Gastroesophageal sphincter (tissue), 4 donors: ENCODE measurements around the gene PDE8B. TPM values are rescaled to one million over a fixed set of nuclear protein-coding genes. Genes with fewer than 3 reads are reported as not detected.

Source experiments
- ATAC-seq: fragments of 150-250 bp; one replicate; pipeline ENCODE4 v1.9.1; 2016; ENCODE audit warnings: mild to moderate bottlenecking, moderate library complexity
- H3K27ac ChIP-seq, 4 donors: fragments of 200-600 bp; sonication (generic) in 3 of 4; 1 replicate in 3 of 4; 2 replicates in 1 of 4; pipeline ENCODE4 v1.5.1; 2016 to 2019
- H3K27me3 ChIP-seq: fragments of 200-600 bp; sonication (generic); one replicate; pipeline ENCODE4 v1.5.1; 2019
- H3K36me3 ChIP-seq, 2 donors: fragments of 200-600 bp; sonication (generic); one replicate each; pipeline ENCODE4 v1.5.1; 2019; ENCODE audit warnings: control low read depth in 1 of 2
- H3K4me1 ChIP-seq, 3 donors: fragments of 200-600 bp; sonication (generic); 1 replicate in 2 of 3; 2 replicates in 1 of 3; pipeline ENCODE4 v1.5.1; 2016 to 2019; ENCODE audit warnings: control low read depth in 2 of 3
- H3K4me3 ChIP-seq, 2 donors: fragments of 200-600 bp; sonication (generic); one replicate each; pipeline ENCODE4 v1.5.1; 2019; ENCODE audit warnings: mild to moderate bottlenecking in 1 of 2, moderate library complexity in 1 of 2
- H3K9me3 ChIP-seq, 3 donors: fragments of 200-600 bp; sonication (generic); one replicate each; pipeline ENCODE4 v1.5.1; 2017 to 2019; ENCODE audit warnings: control low read depth in 2 of 3
- EP300 ChIP-seq: sonication (generic); formaldehyde crosslinking; IDR thresholded peaks from one replicate; pipeline ENCODE4 v1.6.1; 2017; ENCODE audit warnings: antibody characterized with exemption, mild to moderate bottlenecking
- POLR2A ChIP-seq, 2 donors: fragments of 450-650 bp; IDR thresholded peaks; one replicate each; pipeline ENCODE4 v1.6.1; 2017; ENCODE audit warnings: antibody characterized with exemption in 2 of 2, mild to moderate bottlenecking in 2 of 2, moderate library complexity in 1 of 2
- POLR2AphosphoS5 ChIP-seq: sonication (generic); formaldehyde crosslinking; IDR thresholded peaks from one replicate; pipeline ENCODE4 v1.6.1; 2017; ENCODE audit warnings: antibody characterized with exemption
- WGBS, 2 donors: methylation state at CpG; one replicate each; pipeline ENCODE4 v1.1.5; 2018; ENCODE audit warnings: low coverage in 1 of 2; 5-methylcytosine and 5-hydroxymethylcytosine counted together
- total RNA-seq, 4 donors: library from RNA; depleted of rRNA; stranded (reverse); fragments of >200 nt; gene quantifications; one replicate each; pipeline ENCODE4 v1.1.0, GENCODE V29; 2016
- TF ChIP-seq, protein P1 (sequence below), 4 experiments: fragments of 200-600 bp in 2 of 4; fragments of 450-650 bp in 2 of 4; sonication (generic) in 1 of 4; IDR thresholded peaks; one replicate each; pipeline ENCODE4 v1.5.1; 2017 to 2019; ENCODE audit warnings: antibody characterized with exemption in 4 of 4, mild to moderate bottlenecking in 2 of 4, moderate library complexity in 2 of 4

Gene PDE8B
- total RNA-seq, 4 donors from 2014 or later: 0.96 to 11.0 (median 2.3) TPM

DNA sequence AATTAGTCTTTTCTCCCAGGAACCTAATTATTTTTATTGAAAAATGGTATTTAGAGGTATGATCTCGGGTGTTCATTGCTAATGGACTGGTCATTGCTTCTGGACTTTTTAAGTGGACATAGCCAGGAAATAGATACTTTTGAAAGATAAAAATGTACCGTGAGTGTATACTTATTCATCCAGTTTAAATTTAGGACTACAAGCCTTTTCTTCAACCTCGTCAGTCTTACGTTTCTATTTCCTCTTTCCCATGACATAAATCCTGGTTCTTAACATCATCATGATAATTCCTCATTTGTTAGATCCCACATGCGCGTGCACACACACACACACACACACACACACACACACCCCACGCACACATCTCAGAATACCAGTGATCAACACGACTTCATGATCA is 15.1 kb downstream of the PDE8B start:
- no peaks in the 10 kb centered on the region for H3K4me1 ChIP-seq
- 51 to 78% methylated on average over 6 to 8 of the region's 8 CpGs for WGBS, 2 donors
- no peak overlapping the region for H3K4me3 ChIP-seq
- H3K36me3 ChIP-seq: no peaks in the 10 kb centered on the region
- H3K27ac ChIP-seq: no peak overlapping the region
- ATAC-seq: no peak
- TF ChIP-seq POLR2AphosphoS5 (no peak), POLR2A (IDR thresholded peaks at IDR 0.05) (no peak), EP300 (no peak)
- TF ChIP-seq, protein P1, sequence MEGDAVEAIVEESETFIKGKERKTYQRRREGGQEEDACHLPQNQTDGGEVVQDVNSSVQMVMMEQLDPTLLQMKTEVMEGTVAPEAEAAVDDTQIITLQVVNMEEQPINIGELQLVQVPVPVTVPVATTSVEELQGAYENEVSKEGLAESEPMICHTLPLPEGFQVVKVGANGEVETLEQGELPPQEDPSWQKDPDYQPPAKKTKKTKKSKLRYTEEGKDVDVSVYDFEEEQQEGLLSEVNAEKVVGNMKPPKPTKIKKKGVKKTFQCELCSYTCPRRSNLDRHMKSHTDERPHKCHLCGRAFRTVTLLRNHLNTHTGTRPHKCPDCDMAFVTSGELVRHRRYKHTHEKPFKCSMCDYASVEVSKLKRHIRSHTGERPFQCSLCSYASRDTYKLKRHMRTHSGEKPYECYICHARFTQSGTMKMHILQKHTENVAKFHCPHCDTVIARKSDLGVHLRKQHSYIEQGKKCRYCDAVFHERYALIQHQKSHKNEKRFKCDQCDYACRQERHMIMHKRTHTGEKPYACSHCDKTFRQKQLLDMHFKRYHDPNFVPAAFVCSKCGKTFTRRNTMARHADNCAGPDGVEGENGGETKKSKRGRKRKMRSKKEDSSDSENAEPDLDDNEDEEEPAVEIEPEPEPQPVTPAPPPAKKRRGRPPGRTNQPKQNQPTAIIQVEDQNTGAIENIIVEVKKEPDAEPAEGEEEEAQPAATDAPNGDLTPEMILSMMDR (IDR thresholded peaks at IDR 0.05): no peak
- peaks cover 5% of the 10 kb centered on the region for H3K27me3 ChIP-seq
- H3K9me3 ChIP-seq: no peaks in the 10 kb centered on the region

DNA sequence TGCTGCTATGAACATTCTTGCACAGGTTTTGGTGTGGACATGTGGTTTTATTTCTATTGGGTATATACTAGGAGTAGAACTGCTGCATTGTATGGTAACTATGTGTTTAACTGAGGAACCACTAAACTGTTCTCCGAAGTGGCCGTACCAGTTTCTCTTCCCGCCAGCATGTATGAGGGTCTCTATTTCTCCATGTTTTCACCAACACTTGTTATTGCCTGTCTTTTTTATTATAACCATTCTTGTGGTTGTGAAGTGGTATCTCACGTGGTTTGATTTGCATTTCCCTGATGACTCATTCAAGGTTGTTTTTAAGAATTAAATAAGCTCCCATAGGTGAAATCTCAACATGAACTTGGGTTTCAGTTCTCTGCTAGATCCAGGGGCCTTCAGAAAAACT is 19.4 kb downstream of the PDE8B start:
- ATAC-seq: no peak
- H3K9me3 ChIP-seq: no peaks in the 10 kb centered on the region
- H3K27ac ChIP-seq: no peak overlapping the region
- no peaks in the 10 kb centered on the region for H3K4me1 ChIP-seq
- H3K27me3 ChIP-seq: no peaks in the 10 kb centered on the region
- 78 to 97% methylated on average over 1 to 4 of the region's 4 CpGs for WGBS, 2 donors
- no peak overlapping the region for H3K4me3 ChIP-seq
- no peak for TF ChIP-seq POLR2A (IDR thresholded peaks at IDR 0.05)
- no peak for TF ChIP-seq POLR2AphosphoS5
- TF ChIP-seq, protein P1 (IDR thresholded peaks at IDR 0.05): no peak
- TF ChIP-seq EP300: no peak
- H3K36me3 ChIP-seq: no peaks in the 10 kb centered on the region

DNA sequence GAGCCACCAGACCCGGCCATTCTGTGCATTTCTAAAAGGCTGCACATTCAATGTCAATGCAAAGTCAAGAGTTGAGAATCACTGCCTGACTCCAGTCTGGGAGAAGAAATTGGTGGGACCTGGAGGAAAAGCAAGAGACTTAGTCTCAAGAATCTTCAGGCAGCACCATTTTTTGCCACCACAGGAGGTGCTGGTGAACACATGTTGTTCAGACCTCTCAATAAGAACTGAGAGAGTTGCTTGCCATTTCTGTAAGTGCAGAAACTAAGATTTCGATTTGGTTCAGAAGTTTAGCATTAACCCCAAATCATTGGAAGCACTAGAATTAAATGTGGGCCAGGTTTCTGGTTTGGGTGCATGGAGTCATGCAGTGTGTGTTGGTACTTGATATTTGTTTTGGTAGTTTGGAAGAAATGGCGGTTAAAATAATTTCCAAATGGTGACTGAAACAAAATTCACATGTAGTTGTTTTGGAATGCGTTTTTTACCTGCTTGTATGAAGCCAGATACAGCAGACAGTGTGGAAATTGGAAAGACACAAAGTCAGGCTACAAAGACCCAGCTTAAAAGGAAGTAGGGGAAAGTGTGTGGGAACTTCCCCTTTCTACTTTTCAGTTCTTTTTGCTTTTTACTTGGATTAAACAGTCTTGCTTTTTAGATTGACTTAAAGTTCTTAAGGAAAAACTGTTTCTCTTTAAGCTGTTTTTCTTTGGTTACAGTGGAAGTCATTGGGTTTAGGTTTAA is 20.4 kb downstream of the PDE8B start:
- H3K27ac ChIP-seq: no peak overlapping the region
- no peaks in the 10 kb centered on the region for H3K36me3 ChIP-seq
- TF ChIP-seq, protein P1 (IDR thresholded peaks at IDR 0.05): no peak
- TF ChIP-seq POLR2AphosphoS5 (no peak), POLR2A (IDR thresholded peaks at IDR 0.05) (no peak), EP300 (no peak)
- H3K9me3 ChIP-seq: no peaks in the 10 kb centered on the region
- ATAC-seq: no peak
- H3K4me3 ChIP-seq: no peak overlapping the region
- H3K4me1 ChIP-seq: no peaks in the 10 kb centered on the region
- no peaks in the 10 kb centered on the region for H3K27me3 ChIP-seq
- 91 to 94% methylated on average over 4 of the region's 4 CpGs for WGBS, 2 donors

DNA sequence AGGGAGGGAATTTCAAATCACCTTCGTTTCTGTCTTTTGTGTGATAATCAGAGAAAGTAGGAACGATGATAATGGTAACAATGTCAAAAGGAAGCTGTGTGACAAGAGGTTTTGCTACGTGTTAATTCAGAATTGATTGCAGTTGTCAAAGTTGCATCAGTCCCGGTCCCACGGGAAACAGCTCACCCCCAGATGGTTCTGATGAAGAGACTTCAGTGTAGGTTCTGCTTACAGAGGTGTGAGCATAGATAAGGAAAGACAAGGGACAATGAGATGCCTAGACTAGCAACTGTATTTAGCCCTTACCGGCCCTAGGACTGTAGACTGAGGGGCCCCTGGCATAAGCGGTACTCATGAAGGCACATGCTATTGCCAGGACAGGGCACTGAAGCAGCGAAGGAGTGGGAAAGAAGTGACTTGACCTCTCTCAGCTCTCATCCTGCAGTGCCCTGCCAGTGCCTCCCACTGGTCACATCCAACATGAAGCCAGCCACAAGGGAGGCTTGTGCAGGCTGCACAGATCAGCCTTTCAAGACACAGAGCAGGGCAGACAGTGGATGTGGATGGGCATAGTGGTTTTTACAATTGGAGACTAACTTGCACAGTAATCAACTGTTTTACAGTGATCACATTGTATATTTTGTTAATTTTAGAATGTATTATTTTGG is 21.1 kb downstream of the PDE8B start:
- Histone ChIP-seq H3K27me3 (no peaks in the 10 kb centered on the region), H3K4me3 (no peak overlapping the region), H3K36me3 (no peaks in the 10 kb centered on the region), H3K4me1 (no peaks in the 10 kb centered on the region), H3K9me3 (no peaks in the 10 kb centered on the region), H3K27ac (no peak overlapping the region)
- 38 to 74% methylated on average over 5 to 7 of the region's 8 CpGs for WGBS, 2 donors
- no peak for TF ChIP-seq POLR2A (IDR thresholded peaks at IDR 0.05)
- TF ChIP-seq, protein P1 (IDR thresholded peaks at IDR 0.05): no peak
- TF ChIP-seq EP300: no peak
- no peak for TF ChIP-seq POLR2AphosphoS5
- no peak for ATAC-seq
